Measurements from ENCODE around the gene NEK9. TPM values are rescaled to one million over a fixed set of nuclear protein-coding genes. Genes with fewer than 3 reads are reported as not detected.

Gene NEK9
- total RNA-seq (ENCODE audit: low replicate concordance), result 56.6 and 63.5 TPM in 2 replicates

GRCh38 chr14:75126679-75127473, at the start of gene NEK9:
NEK9 (minus strand) TSS chr14:75127048; CDS start chr14:75126921, 127 bp downstream.

GRCh38 chr14:75176142-75176820, 49.4 kb upstream of the NEK9 start, which contains the start of gene TMED10:
TMED10 (minus strand) TSS chr14:75176612; CDS start chr14:75176579, 33 bp downstream.

GRCh38 chr14:75069121-75069810, 57.6 kb downstream of the NEK9 start, which contains the start of gene ZC2HC1C:
ZC2HC1C (plus strand) TSS chr14:75069641; CDS start chr14:75070574, 933 bp downstream.

GRCh38 chr14:75063491-75064204, 63.2 kb downstream of the NEK9 start, which contains the start of gene ACYP1:
ACYP1 (minus strand) TSS chr14:75064024; CDS start chr14:75063553, 471 bp downstream.

GRCh38 chr14:75050852-75051555, 75.8 kb downstream of the NEK9 start, which contains the start of gene MLH3:
MLH3 (minus strand) TSS chr14:75051467; CDS start chr14:75049655, 1,812 bp downstream.

Other genes with a start within 250 kb of the NEK9 start
- gene DLST, start 245.1 kb downstream of the NEK9 start, total RNA-seq (ENCODE audit: low replicate concordance), result 31.5 and 36.6 TPM in 2 replicates
- 0.35 and 0.45 TPM in 2 replicates for gene RPS6KL1, start 203.8 kb downstream of the NEK9 start, total RNA-seq (ENCODE audit: low replicate concordance)
- 16.2 and 29.3 TPM in 2 replicates for gene PGF, start 171.5 kb downstream of the NEK9 start, total RNA-seq (ENCODE audit: low replicate concordance)
- 50.8 and 53.7 TPM in 2 replicates for gene EIF2B2, start 124.1 kb downstream of the NEK9 start, total RNA-seq (ENCODE audit: low replicate concordance)
- gene MLH3, start 75.6 kb downstream of the NEK9 start, total RNA-seq (ENCODE audit: low replicate concordance), result 15.0 and 24.2 TPM in 2 replicates
- 8.3 and 8.5 TPM in 2 replicates for gene ACYP1, start 63.0 kb downstream of the NEK9 start, total RNA-seq (ENCODE audit: low replicate concordance)
- 0.23 and 0.53 TPM in 2 replicates for gene ZC2HC1C, start 57.4 kb downstream of the NEK9 start, total RNA-seq (ENCODE audit: low replicate concordance)
- gene TMED10, start 49.6 kb upstream of the NEK9 start, total RNA-seq (ENCODE audit: low replicate concordance), result 174 and 198 TPM in 2 replicates
- 22.7 and 52.9 TPM in 2 replicates for gene FOS, start 151.8 kb upstream of the NEK9 start, total RNA-seq (ENCODE audit: low replicate concordance)